NCI-H345 treated with DMSO at 0.1 percent for 48 hours (cell line): ENCODE data around the gene CYP2W1.
"Not testable (repeated sequence)": the region's sequence is repeated elsewhere in the genome, so short reads cannot be mapped to it uniquely, and the experiment has no call there.

Source experiments
- DNase-seq: peaks from one replicate; lab custom pipeline; 2025; ENCODE audit not compliant: unreplicated experiment; lab: John Stamatoyannopoulos, UW

The CYP2W1 gene, protein sequence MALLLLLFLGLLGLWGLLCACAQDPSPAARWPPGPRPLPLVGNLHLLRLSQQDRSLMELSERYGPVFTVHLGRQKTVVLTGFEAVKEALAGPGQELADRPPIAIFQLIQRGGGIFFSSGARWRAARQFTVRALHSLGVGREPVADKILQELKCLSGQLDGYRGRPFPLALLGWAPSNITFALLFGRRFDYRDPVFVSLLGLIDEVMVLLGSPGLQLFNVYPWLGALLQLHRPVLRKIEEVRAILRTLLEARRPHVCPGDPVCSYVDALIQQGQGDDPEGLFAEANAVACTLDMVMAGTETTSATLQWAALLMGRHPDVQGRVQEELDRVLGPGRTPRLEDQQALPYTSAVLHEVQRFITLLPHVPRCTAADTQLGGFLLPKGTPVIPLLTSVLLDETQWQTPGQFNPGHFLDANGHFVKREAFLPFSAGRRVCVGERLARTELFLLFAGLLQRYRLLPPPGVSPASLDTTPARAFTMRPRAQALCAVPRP

DNA sequence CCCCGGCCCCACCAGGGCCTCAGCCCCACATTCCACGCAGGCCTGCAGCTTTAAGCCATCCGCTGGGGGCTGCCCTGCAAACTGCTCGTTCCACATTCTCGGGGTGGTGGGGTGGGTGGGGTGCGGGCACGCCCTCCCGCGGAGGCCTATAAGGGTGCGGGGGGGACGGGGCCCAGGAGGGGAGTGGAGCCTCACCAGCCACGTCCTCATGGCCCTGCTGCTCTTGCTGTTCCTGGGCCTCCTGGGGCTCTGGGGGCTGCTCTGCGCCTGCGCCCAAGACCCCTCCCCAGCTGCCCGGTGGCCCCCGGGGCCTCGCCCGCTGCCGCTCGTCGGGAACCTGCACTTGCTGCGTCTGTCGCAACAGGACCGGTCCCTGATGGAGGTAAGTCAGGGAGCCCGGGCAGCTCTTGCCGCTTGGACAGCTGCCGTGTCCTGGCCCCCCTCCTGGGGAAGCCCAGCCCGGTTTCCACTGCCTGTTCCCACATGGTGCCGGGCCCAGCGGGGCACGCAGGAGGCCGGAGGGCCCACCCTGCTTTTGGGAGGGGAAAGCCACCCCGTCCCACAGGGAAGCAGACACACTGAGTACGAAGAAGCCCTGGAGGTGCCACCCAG, at the start of gene CYP2W1:
TSS of gene CYP2W1 (plus strand) at position 178 of the 612 bp plus-strand sequence. CDS start at position 209, 31 bp downstream.
- DNase-seq, result no peak

DNA sequence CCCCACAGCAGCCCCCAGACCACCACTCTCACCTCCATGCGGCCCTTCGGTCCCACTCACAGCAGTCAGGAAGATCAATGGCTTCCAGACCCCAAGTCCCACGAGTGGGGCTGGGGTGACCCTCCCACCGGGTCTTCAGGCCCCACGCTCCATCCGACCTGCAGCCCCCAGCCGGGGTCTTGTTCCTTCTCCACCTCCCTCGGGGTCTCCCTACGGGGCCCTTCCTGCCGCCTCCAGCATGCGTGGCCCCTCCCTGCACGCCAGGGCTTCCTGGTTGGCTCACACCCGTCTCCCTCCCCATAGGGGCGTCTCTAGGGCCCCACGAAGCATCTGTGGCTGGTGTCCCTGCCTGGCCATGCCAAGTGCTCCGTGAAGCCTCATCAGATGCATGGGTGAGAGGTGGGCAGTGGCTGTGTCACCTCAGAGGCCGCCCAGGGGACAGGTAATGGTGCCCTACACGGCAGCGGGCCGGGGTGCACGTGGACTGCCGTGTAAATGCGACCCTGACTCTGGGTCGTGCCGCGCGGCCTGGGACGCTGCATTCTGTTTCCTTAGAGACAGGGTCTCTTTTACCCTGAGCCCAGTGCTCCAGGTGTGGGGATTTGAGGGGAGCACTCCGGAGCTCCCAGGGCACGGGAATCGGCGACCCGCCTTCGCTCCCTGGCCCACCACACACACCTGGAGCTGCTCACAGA, 48.4 kb upstream of the CYP2W1 start:
- DNase-seq, result no peak

DNA sequence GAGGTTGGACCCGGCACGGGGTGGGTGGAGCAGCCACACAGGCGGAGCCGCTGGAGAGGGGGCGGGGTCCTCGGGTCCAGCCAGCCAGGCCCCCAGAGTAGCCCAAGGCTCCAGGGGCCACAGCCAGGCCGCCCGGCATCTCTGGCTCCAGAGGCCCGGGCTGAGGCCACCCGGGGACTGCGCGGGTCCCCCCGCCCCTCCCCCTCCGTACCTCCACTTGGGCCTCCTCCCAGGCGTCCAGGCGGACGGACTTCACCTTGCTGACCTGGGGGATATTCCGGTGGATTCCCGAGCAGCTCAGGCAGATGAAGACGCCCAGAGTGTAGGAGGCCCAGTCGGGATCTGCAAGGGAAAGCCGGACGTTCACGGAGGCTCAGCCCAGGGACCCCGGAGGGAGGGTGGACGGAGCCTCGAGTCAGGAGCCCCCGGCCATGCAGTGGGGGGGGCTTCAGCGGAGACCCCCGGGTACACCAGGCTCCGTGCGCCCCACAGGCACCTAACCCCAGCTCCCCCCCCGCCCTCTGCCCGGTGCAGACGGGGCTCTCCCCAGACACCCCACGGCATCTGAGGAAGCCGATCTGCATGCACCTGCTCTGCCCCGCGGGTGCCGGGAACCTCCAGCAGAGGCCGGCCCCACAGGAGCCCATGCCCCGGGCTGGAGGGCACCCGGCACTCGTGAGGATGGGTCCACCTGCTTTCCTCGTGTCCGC, 47.7 kb upstream of the CYP2W1 start:
- DNase-seq, result no peak

DNA sequence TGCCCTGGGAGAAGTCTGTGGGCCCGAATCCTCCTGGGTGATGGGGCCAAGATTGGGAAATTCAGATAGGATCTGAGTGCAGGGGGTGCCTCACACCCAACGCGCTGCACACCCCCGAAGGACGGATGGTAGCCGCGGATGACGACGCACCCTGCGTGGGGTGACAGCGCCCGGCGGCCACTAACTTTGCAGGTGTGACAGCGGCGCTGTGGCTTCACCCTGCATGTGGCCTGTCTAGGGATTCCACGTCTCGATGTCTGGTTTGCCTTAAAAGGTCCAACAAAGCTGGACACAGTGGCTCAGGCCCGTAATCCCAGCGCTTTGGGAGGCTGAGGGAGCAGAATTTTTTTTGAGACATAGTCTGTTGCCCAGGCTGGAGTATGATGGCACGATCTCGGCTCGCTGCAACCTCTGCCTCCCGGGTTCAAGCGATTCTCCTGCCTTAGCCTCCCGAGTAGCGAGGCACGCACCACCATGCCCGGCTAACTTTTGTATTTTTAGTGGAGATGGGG, 47.1 kb upstream of the CYP2W1 start:
- no peak for DNase-seq

DNA sequence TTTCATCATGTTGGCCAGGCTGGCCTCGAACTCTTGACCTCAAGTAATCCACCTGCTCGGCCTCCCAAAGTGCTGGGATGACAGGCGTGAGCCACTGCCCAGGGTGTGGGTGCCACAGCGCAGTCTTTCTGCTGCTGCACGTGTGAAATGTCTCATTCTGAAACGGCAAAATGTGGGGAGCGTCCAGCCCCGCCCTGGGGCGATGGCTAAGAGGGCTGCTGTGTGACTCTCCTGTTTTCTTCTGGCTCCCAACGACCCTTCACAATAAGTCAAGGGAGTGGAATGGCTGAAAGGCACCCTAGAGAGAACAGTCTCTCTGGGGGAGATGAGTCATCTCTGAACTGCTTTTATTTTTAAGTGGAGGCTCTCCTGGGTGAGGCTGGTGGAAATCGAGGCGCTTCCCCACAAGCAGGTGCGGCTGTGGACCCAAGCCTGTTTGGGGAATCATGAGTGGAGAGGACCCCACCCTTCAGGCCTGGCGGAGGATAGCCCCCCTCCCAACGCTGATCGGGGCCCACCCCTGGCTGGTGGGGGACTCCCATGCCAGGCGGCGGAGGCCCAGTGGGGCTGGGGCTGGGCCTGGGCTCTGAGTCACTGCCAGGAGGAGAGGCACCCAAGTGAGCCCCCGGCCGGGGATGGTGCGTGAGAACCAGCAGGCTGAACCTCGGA, 46.5 kb upstream of the CYP2W1 start:
- DNase-seq, result no peak

DNA sequence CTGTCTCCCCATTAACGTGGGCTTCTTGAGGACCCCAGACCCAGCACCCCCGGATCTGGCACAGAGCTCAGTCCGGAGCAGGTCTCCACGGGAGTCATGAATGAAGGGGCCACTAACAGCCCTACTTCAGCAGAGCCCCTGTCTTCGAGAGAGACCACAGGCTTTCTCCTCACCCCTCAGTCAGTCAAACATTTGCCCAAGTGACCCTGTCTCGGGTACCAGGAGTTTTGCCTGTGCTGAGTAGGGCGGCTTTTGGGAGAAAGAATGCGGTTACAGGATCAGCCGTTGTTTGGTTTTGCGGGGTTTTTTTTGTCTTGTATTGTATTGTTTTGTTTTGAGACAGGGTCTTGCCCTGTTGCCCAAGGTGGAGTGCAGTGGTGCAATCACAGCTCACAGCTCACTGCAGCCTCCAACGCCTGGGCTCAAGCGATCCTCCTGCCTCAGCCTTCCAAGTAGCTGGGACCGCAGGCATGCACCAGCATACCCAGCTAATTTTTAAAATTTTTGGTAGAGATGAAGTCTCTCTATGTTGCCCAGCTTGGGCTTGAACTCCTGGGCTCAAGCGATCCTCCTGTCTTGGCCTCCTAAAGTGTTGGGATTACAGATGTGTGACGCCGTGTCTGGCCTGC, 45.0 kb upstream of the CYP2W1 start:
- no peak for DNase-seq

DNA sequence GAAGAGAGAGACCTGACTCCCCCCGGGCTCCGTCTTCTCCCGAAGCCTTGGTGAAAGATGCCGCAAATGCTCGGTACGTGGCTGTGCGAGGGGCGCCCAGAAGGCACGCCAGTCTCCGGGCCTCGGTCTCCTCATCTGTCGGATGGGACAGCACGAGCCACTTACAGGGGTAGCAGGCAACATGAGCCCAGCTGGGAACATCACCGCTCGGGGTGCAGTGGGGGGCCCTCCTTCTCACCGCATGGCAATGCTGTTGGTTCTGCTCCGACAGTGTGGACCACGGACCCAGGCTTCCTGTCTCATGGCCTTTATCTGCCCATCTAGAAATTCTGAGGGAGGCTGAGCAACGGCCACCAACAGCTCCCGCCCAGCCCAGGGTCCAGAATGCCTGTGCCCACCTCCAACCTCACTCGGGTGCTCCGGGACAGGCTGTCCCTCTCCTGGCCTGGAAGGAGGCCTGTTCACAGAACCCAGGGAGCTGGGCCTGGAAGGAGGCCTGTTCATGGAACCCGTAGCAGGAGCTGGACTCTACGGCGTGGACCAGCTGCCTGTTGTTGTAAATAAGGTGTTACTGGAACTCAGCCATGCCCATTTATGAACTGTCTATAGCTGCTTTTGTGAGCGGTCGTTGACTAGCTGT, 44.3 kb upstream of the CYP2W1 start:
- DNase-seq, result no peak

DNA sequence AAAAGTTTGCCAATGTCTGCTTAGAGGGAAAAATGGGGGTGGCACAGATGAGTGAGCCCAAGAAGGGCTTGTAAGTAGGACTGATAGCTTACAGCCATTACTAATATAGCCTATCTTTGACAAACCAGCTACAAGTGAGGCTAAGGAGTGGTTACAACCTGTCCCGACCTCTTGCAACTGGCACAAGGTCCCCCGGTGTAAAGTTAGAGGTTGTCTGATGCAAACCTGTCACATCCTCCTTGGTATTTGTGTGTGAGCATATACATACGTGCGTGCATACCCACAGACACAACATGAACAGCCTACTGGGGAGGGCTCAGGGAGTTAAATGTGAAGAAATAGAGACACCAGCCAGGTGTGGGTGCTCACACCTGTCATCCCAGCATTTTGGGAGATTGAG, 43.1 kb upstream of the CYP2W1 start:
- DNase-seq, result no peak

DNA sequence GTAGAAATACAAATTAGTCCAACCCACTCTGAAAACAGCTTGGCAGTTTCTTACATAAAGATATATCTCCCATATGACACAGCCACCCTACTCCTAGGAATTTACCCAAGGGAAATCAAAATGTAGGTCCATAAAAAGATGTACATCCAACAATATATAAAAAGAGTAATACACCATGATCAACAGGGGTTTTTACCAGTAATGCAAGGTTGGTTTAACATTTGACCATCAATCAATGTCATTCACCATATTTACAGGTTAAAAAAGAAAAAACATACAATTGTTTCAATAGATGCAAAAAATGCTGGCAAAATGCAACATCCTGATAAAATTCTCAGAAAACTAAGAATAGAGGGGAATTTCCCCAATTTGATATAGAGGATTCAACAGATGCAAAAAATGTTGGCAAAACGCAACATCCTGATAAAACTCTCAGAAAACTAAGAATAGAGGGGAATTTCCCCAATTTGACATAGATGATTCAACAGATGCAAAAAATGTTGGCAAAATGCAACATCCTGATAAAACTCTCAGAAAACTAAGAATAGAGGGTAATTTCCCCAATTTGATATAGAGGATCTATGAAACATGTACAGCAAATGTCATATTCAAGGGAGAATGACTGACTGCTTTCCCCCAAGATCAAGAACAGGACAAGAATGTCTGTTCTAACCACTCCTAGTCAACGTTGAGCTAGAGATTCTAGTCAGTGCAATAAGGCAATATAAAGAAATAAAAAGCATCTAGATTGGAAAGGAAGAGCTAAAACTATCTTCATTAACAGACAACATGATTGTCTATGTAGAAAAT, 42.2 kb upstream of the CYP2W1 start:
- no peak for DNase-seq

DNA sequence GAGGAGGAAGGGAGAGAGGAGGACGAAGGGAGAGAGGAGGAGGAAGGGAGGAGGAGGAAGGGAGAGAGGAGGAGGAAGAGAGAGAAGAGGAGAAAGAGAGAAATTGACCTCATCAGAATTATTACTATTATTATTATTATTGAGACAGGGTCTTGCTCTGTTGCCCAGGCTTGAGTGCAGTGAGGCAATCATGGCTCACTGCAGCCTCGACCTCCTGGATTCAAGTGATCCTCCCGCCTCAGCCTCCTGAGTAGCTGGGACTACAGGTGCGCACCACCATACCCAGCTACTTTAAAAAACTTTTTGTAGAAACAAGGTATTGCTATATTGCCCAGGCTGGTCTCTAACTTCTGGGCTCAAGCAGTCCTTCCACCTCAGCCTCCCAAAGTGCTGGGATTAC, 39.2 kb upstream of the CYP2W1 start:
- DNase-seq, result not testable (repeated sequence)

DNA sequence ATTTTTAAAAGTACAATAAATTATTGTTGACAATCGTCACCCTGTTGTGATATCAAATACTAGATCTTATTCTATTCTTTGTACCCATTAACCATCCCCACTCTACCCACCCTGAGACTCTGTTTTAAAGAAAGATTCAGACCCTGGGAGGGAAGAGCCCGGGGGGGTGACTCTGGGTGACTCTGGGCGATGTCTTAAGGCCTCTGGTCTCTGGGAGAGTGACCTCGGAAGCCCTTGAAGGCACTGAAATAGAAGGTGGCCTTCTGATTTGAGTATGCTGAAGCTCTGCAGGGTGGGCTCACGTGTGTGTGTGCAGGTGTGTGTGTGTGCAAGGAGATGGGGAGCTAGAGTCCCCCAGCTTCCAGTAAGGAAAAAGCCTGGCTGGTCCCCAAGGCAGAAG, 38.2 kb upstream of the CYP2W1 start:
- no peak for DNase-seq

DNA sequence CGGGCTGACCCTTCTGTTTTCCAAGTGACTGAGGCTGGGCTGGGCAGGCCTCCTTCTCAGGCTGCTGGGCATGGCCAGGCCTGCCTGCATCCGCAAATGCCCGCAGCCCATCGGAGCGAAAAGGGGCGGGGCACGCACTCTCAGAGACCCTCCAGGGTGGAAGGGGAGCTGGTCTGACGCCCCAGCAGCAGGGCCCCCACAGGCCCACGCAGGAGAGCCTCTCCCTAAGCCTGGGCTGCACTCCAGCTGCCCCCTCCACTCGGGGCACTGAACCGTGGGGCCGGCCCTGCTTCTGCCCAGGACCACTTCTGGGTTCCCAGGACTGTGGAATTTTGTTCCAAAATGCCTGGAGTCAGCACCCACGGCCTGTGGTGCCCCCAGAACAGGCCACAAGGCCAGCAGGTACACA, 37.8 kb upstream of the CYP2W1 start:
- no peak for DNase-seq

DNA sequence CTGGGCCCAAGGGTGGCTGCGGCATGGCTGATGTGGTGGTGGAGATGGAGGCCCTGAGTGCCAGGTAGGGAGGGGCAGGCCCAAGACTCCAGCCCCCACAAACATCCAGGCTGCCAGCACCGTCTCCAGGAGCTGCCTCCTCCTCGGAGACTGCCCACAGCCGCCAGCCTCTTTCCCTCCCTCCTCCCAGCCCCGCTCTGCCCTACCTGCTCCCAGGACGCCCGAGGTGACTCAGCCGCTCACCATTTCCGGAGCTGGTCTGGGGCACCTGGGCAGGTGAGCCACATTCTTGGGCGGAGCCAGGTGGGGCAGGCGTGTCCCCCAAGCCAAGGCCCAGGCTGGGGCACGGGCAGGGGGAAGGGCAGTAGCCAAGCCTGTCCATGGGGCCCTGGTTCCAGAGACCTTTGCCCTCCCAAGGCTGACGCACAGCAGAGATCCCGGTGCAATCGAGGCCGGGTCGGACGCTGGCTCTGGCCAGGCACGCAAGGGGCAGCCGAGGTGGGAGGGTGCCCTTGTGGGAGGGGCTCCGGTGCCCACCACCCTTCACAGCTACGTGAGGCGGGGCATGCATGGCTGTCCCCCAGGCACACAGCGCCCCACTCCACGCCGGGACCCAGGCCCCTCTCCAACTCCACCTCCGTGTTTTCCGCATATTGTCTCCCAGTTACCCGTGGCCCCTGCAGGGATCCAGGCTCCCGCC, 37.3 kb upstream of the CYP2W1 start:
- DNase-seq, result no peak

DNA sequence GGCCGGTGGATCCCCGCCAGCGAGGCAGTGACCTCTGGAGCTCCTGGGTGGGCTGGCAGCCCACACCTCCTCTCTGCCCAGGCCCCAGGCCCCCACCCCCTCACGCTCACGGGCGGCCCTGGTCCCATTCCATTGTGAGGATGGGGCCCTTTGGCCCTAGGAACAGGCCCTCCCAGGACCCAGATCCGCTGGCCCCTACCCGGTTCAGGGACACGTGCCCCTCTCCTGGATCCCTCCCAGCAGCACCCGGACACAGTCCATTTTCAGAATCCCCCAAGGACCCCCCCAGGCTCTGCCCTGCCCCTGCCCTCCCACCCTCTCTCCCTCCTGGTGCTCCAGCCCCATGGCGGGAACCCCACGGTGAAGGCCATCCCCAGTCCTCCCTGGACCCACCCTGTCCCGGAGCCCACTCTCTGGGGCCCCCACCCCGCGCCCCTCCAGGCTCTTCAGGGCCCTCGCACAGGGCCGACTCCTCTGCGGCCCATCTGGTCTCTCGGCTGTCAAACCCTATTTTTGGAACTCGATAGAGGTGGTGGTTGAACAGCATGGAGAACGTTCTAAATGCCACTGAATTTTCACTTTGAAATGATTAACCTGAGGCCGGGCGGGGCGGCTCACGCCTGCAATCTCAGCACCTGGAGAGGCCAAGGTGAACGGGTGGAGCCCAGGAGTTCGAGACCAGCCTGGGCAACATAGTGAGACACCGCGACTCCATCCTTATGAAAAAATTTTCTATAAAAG, 36.6 kb upstream of the CYP2W1 start:
- no peak for DNase-seq

DNA sequence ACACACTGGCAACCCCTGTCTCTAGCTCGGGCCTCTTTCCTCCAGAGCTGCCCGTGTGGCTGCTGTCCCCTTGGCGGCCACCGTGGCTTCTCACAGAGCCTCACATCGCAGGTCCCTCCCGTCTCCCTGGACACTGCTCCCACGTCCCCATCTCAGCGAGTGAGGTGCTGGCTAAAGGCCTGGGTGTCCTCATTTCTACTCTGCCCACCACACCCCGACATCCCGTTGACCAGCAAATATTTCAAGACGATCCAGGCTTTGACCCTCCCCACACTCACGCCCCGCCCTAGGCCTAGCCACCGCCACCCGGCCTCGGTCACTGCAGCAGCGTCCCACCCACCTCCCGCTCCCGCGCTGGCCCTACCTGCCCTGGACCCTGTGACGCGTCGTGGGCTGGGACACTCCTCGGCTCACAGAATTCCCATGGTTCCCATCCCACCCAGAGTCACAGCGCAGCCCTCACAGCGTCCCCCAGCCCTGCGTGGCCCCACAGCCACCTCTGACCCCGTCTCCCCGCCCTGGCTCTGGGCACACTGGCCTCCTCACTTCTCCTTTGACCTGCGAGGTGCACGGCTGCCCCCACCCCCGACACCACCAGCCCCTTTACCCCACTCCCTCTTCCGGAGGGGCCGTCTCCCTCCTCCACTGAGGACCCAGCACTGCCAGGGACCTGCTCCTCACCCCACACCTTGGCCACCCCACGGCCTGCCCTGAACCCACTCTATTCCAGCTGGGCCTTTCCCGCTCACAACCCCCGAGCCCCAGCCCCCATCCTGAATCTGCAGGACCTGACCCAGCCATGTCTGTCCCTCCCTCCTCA, 35.4 kb upstream of the CYP2W1 start:
- no peak for DNase-seq
